Stimulated activated CD4-positive, alpha-beta T cell treated with anti-CD3 and anti-CD28 coated beads, Interleukin-12 subunit alpha, Interleukin-12 subunit beta, amount 100 ng/mL, for 4 hours (primary cell): ENCODE measurements around the gene CREM.
A peak's percentile ranks its signal among the peaks of the same experiment; 100 is the strongest.
"Not testable (repeated sequence)": the region's sequence is repeated elsewhere in the genome, so short reads cannot be mapped to it uniquely, and the experiment has no call there.

ENCODE experiments used
- DNase-seq: peaks from one replicate; pipeline ENCODE4 v3.0.0-alpha.2; 2020

Gene CREM

DNA sequence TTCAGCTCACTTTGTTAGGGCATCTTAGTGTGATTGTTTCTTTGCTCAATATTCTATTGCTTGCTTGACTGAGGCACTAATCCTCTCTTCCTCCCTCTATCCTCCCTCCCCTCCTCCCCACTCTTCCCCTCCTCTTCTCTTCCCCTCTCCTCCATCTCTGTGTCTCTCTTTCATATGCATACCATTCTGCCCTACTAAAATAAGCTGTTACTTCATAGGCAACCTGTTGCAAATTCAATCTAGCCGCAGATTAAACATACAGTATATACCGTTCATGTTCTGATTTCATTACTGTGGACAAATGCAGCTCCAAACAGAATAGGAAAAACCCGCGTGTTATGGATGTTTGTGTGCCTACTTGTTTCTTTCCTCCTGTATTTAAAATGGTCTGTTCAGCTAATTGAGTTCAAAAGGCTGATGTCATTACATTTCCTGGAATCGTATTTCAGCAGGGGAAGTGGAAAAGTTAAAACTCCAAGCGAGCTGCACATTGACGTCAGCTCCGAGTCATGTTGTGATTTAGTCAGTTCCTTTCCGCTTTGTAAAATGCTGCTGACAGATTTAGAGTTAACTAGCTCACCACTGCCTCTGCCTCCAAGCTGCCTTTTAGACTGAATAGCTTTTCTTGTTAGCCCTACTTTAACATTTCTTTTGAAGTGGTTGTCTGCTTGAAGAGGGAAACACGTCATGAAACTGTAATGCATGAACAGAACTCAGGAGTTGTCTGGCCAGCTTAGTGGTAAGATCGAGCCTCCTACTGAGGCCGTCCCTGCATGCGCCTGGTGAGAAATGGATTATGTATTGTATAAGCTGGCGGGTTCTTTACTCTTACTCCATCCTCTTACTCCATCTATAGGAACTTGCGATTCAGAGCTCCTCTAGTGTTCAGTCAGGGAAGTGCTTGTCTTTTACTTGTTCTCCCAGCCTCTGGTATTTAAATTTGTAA lies 69.0 kb downstream of the CREM start:
- peak; percentile 48 for DNase-seq

DNA sequence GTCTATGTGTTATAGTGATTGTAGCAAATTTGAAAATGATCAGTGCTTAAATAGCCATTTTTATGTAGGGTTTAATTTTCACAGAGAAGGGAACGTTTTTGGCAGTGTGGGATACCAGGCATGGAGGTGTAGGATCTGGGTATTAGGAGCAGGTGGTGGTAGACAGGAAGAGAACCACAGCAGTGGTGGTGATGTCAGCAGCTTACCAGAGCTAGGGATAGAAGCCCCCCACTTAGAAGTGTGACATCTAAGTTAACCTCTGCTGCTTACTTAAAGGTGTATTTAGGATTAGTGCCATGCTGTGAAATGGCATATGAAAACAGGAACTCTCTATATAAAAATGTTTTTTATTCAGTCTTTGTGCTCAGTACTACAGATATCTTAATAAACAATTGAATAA lies 73.8 kb downstream of the CREM start:
- no peak for DNase-seq

DNA sequence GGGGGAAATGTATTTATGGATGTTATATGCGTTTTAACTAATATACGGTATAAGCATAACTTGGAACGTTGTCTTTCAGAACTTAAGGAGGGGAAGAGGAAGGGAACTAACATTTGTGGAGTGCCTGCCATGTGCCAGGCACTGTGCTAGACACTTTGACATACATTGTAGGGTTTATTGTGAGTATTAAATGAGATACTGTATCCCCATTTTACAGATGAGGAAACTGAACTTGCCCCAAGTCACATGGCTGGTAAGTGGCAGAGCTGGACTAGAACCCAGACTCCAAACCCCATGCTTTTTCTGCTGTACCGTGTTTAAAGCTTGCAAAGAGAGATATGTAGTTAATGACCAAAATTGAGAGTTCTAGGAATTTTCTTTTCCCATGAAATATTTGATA lies 74.6 kb downstream of the CREM start:
- DNase-seq = no peak

DNA sequence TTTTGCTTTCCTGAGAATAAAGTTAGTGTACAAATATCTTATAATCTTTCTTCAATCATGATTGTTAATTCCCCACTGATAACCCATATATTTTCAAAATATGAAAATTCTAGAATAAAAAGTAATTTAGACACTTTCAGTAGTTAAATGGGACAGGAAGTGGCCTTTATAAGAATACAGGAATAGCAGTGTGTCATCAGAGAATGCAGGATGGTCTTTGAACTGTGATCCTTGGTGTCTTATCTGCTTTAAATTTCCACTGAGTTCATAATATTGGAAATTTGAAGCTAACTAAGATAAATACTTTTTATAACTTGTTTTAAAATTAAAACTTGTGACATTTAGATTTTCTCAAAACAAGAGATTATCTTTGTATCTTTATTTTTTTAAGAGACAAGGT lies 75.4 kb downstream of the CREM start:
- no peak for DNase-seq

DNA sequence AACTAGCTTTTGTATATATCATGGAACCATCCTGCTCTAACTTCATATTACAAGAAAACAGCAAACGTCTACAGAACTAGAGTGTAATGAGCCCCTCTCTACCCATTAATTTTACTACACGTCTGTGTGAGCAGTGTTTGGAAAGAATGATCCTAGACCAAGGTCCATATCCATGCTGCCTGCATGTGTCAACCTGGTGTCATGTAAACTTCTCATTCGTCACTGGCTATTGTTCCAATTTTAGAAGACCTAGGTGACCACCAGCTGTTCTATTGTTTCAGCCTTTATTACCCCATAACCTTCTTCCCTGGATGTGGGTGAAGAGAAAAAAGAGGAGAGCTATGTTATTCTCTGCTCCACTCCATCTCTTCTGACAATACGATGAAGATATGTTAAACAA lies 77.1 kb downstream of the CREM start:
- no peak for DNase-seq

DNA sequence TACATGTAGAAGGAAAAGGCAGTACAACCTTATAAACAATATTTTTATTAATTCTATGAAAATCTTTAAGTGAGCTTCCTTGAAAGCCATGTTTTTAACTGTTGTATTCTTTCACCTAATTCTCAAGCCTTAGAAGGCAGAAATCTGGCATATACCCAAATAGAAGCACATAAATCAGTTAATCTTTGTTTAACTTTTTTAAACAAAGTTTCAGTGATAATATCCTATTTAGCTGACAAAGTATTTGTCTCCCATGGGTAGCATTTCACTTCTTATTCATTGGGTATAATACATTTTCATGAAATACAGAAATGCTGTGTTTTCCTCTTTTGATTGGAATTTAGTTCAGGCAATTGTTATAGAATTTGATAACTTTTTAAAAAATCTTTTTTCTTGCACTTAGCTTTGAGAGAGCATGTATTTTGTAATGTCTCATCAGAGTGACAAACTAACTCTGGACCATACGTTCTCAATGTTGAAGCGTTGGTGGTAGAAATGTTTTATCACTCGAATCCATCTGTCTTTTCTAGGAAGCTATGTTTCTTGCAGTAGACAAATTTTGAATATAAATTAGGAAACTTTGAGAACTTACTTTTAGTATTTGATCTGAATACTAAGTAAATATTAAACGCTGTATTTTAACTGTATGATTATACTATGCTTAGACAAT lies 78.1 kb downstream of the CREM start:
- DNase-seq = no peak

DNA sequence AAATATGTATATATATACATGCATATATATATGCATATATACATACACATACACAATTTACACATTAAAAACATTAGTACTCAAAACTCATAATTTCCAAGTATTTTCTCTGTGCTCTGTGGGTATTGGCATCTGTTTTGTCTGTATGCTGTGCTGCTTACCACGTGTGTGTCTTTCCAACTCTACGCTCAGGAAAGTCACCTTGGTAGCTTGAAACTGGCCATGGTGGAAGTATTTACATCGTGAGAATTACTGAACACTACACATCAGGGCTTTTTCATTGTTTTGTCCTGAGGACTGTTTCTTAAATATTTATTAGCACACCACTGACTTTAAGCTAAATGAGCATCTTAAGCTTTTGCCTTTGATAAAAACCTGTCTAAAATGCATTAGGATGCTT lies 79.6 kb downstream of the CREM start:
- no peak for DNase-seq

DNA sequence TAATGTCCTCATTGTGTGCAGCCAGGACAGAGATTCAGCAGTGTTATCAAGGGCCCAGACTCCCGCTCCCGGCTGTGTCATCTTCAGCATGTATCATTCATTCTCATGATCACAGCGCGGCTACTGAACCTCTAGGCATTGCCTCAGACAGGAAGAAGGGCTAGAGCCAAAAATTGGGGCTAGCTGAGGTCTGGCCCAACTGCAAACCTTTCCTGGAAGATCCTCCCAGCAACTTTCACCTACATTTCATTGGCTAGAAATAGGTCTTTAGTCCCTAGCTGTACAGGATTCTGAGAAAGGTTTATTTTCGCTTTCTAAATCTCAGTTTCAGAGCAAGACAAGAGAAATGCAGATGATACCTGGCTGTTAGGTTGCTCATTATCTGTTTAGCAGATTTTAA lies 81.9 kb downstream of the CREM start:
- DNase-seq = no peak

DNA sequence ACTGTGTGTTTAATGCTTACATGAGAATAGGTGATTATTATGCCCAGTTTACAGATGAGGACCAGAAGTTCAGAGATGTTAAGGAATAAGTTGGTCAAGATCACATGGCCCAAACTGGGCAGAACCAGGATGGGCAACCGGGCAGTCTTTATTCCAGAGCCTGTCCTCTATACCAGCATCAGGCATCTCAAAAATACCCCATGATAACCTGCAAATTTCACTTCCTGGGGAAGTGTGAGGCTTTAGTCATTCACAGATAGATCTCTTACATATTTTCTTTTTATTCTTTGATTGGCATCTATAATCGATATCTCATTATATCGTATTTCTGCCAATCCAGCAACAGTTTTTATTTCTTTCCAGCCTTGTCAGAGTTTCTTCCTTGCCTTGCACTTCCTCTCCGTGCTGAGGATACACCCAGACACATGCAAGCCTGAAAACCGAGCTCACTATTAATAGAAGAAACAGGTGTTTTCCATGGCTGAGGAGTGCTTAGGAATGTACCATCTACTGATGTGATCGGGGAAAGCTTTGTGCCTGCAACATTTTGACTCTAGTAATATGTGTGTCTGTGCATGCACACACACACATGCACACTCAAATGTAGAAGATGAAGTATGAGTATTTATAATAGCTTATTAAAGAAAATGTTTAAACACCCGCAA lies 82.4 kb downstream of the CREM start:
- DNase-seq = no peak

DNA sequence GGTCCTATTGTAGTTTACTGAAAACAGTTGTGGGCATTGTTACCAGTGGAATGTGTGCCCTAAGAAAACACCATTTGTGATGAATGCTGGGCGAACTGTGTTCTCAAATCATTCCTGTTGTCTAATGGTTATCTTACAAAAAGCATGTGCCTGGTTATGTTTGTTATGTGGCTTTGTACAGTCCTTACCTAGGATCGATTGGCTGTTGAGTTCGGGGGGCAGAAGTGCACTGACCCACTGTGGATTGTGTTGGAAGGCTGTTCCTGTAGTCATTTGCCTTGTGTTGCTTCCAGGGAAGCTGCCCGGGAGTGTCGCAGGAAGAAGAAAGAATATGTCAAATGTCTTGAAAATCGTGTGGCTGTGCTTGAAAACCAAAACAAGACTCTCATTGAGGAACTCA lies 84.3 kb downstream of the CREM start:
- DNase-seq = no peak

DNA sequence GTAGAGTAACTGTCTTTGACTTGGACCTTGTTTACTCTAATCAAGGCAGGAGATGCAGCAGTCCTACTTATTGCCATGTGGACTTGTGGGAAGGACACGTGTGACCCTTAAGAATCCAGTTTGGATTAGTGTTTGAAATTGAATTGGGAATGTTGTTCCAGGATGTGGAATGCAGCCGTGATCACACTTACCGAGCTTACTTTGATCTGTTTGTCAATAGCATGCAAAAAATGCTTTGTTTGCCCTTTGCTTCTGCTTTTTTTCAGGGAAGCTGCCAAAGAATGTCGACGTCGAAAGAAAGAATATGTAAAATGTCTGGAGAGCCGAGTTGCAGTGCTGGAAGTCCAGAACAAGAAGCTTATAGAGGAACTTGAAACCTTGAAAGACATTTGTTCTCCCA lies 84.7 kb downstream of the CREM start:
- no peak for DNase-seq

DNA sequence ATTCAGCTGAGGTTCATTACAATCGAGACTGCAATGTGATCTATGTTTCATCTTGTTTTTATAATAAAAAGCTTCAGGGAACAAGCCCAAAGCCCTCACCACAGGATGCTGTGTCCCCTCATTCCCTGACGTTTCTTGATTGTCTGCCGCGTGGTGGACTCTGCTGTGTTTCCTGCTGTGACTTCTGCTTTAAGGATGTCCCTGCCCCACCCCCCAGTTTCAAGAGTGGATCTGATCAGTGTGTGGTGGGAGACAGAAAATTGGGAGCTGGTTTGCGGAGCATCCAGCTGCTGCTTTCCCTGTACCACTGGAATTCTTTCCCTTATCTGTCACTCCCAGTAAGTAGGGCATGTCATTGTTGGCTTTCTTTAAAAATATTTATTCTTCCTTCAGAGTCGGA lies 86.2 kb downstream of the CREM start:
- no peak for DNase-seq

DNA sequence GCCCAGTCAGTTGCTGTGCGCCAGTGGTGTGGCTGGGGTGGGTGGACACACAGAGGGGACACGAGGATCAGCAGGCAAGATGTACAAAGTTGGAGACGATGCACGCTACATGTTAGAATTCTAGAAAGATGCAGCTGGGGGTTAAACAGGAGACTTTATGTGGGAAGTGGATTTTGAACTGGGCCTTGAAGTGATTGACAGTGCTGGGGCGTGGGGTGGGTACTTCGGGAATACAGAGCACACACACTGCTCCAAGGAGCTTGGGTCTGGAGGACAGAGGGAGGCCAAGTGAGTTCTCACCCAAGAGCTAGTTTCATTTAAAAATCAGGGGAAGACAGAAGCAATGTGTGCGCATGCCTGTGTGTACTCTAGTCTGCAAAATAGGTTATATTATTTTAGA lies 87.1 kb downstream of the CREM start:
- DNase-seq = no peak

DNA sequence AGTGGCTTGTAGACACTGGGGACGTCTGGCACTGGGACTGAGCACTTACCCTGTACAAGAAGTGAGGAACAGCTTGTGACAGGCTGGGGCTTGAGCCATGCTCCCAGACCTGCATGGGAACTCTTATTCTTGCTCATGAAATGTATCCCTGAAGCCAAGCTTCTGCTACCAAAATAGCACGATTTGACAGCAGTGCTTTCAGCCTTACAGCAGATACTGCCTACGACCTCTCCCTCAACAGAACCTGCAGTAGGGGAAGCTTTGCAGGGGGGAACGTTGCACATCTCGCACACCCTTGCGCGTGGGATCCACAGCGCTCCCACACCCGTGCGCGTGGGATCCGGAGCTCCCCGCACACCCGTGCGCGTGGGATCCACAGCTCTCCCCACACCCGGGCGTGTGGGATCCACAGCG lies 88.0 kb downstream of the CREM start:
- no peak for DNase-seq

DNA sequence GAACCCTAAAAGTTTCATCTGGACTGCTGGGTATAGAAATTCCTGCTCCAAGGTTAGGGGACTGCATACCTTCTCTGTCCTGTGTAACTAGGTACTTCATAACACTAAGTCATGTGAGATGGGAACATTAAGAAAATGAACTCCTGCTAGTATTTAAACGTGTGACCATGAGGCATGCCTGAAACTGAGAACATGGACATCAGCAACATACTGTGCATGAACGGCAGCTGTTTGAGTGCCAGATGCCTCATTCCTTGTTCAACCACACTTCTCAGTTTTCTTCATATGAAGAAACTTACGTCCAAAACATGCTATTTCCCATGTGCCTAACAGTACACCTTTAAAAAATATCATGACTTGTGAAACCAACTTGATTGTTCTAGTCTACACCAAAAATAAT lies 88.5 kb downstream of the CREM start:
- no peak for DNase-seq

DNA sequence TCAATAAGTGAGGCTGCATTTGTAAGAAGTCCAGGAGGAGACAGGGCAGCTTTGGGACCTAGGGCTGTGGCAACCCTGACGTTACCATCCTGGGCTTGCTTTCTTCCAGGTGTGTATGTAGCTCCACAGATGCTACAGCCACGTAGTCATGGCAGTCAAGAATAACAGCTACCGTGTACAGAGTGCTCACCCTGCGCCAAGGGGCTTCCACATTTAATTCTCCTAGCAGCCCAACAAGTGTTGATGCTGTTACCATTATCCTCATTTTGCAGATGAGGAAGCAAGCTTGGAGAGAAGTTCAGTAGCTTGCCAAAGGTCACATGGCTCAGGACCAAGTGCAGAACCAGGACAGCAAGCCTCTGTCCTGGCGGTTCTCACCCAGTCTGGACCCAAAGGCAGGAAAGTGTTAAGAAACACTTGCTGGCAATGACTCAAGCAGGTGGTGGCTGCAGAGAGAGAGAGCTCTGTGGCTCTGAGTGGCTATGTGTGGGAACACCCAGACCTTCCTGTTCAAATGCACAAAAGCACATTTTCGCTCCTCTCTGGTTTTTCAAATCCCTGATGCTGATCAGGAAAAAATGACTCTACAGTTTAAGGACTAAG lies 89.8 kb downstream of the CREM start:
- no peak for DNase-seq

DNA sequence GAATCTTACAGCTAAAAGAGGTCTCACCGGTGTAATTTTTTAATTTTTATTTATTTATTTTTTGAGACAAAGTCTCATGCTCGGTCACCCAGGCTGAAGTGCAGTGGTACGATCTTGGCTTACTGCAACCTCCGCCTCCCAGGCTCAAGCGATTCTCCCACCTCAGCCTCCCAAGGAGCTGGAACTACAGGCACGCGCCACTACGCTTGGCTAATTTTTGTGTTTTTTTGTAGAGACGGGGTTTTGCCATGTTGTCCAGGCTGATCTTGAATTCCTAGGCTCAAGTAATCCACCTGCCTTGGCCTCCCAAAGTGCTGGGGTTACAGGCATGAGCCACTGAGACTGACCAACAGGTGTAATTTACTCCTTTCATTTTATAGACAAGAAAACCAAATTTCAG lies 90.3 kb downstream of the CREM start:
- DNase-seq = not testable (repeated sequence)

DNA sequence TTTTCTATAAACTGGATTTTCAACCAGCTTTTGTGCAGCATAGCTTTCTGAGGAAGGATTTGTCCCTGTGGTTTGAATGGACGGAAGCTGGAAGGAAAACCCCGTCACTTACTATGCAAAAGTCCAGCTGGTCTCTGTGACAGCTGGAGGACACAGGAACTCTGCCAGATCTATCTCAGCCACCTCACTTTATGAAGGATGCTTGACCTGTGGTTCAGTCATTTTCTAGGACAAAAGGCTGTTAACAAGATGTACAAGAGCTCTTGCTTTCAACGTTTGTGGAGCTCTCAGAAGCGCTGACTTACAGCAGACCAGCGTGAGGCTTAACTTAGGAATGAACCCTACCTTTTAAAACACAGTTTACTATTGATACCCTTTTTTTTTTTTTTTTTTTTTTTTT lies 90.8 kb downstream of the CREM start:
- no peak for DNase-seq

DNA sequence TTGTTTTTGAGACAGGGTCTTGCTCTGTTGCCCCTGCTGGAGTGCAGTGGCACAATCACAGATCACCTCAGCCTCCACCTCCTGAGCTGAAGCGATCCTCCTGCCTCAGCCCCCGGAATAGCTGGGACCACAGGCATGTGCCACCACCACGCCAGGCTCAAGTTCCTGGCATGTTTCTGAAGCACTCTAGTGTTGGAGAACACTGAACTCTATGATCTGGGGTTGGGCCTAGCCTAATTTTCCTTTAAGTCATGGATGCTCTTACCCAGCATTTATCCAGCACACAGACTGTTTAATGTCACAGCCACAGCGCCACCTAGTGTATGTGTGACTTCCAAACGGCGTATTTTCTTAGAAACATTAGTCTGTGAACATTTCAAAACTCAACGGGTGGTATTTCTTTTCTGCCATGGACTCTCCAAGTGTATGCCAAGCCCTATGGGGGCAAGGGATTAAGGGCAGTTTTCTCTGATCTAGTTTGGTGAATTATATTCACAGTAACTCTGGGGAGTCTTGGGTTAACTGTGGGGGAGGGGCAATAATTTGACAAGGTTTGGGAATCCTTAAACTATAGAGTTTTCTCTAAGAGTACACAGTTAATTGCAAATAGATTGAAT lies 91.8 kb downstream of the CREM start:
- peak; percentile 77 for DNase-seq

DNA sequence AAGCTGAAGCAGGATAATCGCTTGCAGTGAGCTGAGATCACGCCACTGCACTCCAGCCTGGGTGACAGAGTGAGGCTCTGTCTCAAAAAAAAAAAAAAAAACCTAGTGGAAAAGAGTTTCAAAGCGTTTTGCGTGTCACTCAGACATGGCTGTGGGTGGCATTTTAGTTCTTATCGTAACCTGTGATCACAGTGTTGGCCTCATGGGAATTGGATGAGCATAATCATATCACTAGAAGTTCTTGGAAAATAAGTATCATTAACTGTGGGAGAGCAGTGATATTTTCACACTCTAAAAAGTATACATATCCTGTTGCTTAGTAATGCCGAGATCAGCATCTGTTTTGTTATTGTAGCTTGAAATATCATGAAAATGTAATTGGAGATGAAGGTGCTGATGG lies 92.6 kb downstream of the CREM start:
- DNase-seq = no peak

DNA sequence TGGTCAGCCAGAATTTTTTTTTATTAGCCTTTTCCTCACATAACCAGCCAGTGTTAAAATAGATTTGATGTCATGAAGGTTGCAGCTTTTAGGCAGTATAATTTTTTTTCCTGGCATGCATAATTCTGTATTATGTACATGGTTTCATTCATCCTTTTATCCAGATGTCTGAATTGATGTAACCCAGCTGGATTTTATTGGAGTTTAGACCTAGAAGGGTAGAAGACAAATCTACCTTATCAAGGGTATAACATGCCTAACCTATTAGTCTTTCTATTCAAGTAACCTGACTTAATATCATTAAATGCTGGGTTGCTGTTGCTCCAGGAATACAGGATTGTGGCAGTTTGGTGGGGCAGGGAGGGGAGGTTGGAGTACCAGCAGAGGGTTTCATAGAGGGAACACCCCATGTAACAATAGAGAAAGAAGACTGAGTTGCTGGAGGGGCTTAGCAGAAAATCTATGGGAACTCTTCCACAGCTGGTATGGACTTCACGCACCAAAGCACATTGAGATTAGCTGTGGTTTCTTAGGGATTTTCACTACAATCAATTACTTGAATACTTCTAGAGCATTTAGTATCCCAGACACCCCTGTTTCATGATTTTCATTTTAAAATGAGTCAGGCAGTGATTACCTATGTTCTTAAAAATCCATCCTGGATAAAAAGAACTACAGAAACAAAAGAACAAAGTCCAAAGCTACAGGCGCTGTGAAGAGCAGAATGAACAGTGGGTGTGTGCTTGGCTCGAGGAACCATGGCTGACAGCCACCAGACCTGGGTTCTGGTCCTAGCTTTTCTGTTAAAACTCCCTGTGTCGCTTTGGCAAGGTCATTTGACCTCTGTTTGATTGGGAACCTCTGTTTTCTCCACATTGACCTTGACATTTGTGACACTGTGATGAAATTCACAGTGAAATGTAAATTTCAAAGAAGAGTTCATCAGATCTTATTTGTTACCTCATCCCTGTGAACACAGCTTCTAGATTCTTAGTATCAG lies 93.5 kb downstream of the CREM start:
- DNase-seq = no peak

DNA sequence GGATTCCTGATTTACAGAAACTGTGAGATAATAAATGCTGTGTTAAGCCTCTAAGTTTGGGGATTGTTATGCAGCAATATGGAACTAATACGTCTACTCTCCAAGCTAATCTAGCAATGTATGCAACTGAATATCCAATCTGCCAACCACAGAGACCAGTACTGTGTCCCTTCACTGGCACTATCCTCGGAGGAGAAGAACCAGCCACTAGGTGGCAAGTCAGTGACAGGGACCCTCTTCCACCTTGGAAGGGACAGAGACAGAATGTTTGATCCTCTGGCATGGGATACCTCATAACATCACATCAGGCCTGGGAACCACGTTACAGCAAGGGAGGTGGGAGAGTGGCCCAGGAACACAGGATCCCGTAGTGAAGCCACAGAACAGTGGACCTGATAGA lies 96.4 kb downstream of the CREM start:
- no peak for DNase-seq
